HCT116 (cell line): ENCODE data around the gene PSMC6. TPM values are rescaled to one million over a fixed set of nuclear protein-coding genes. Genes with fewer than 3 reads are reported as not detected.

Experiments
- ATAC-seq: fragments of 200-7000 bp; cut with Tn5 transposase; 2 replicates; pipeline ENCODE4 v1.9.1; 2020; ENCODE audit warnings: mild to moderate bottlenecking, moderate library complexity
- BruUV-seq: library from RNA; stranded (reverse); fragments of 400-500 nt; replicated peaks from 2 replicates; lab custom pipeline; 2021; lab: Mats Ljungman, UMichigan
- CTCF ChIA-PET: fragments of 300-600 bp; sonication (Branson Sonifier 250); formaldehyde crosslinking; loops from one replicate; lab custom pipeline; 2021; ENCODE audit warnings: antibody characterized with exemption; lab: Charles Lee
- POLR2A ChIA-PET: fragments of 300-600, 350-600 bp; sonication (Branson Sonifier 250); formaldehyde crosslinking; loops from one replicate; lab custom pipeline; 2021; ENCODE audit warnings: antibody characterized with exemption; lab: Charles Lee
- RAD21 ChIA-PET, 2 experiments: fragments of 300-600 bp; sonication (Branson Sonifier 250); formaldehyde crosslinking; loops; one replicate each; lab custom pipeline; 2023; ENCODE audit warnings: low total read pairs in 2 of 2; ENCODE audit not compliant: uncharacterized antibody in 2 of 2, unreplicated experiment in 2 of 2, low non-redundant PET in 1 of 2; lab: Charles Lee
- DNase-seq: peaks from one replicate; pipeline ENCODE4 v3.0.0-alpha.2; 2010; ENCODE audit warnings: low read depth, low spot score
- H2AFZ ChIP-seq: fragments of 200-600 bp; shearing (Covaris generic), sonication (generic); 2 replicates; pipeline ENCODE4 v1.6.1; 2017; ENCODE audit warnings: low read depth, mixed run types, mixed read lengths, antibody characterized with exemption, low read length; ENCODE audit not compliant: poor library complexity, severe bottlenecking
- H3K27ac ChIP-seq: 2 replicates; pipeline ENCODE4 v1.5.1; 2012; ENCODE audit warnings: low read depth, low read length
- H3K27me3 ChIP-seq: fragments of 200-600 bp; sonication (generic); 2 replicates; pipeline ENCODE4 v1.6.1; 2016; ENCODE audit warnings: mixed run types, low read length, mixed read lengths; ENCODE audit not compliant: insufficient read depth
- H3K36me3 ChIP-seq, 2 experiments: fragments of 200-500 bp in 1 of 2; fragments of 200-600 bp in 1 of 2; sonication (Bioruptor generic) in 1 of 2; sonication (generic) in 1 of 2; 2 replicates each; pipeline versions ENCODE4 v1.5.1 to v1.6.1; 2014 to 2016; ENCODE audit warnings: low read length in 2 of 2, inconsistent platforms in 1 of 2, mixed read lengths in 1 of 2, mixed run types in 1 of 2; ENCODE audit not compliant: insufficient read depth in 2 of 2, control insufficient read depth in 1 of 2
- H3K4me1 ChIP-seq, 2 experiments: fragments of 200-600 bp in 1 of 2; sonication (generic) in 1 of 2; 2 replicates each; pipeline versions ENCODE4 v1.5.1 to v1.6.1; 2012 to 2017; ENCODE audit warnings: low read length in 2 of 2, inconsistent platforms in 1 of 2, mild to moderate bottlenecking in 1 of 2, mixed read lengths in 1 of 2, mixed run types in 1 of 2, moderate library complexity in 1 of 2; ENCODE audit not compliant: insufficient read depth in 2 of 2, control insufficient read depth in 1 of 2
- H3K4me2 ChIP-seq: fragments of 200-600 bp; sonication (generic); 2 replicates; pipeline ENCODE4 v1.6.1; 2017; ENCODE audit warnings: mixed run types, low read length, mixed read lengths
- H3K4me3 ChIP-seq, 2 experiments: fragments of 200-600 bp in 1 of 2; sonication (generic) in 1 of 2; replicated peaks in 1 of 2; 2 replicates each; pipeline ENCODE4 v1.5.1; 2011 to 2016; ENCODE audit warnings: low read length in 2 of 2, control low read depth in 1 of 2, low read depth in 1 of 2, mild to moderate bottlenecking in 1 of 2, mixed read lengths in 1 of 2, mixed run types in 1 of 2
- H3K79me2 ChIP-seq: fragments of 200-600 bp; sonication (generic); 2 replicates; pipeline ENCODE4 v1.6.1; 2017; ENCODE audit warnings: mild to moderate bottlenecking, mixed run types, low read length, moderate library complexity, mixed read lengths; ENCODE audit not compliant: insufficient read depth
- H3K9ac ChIP-seq: fragments of 200-600 bp; sonication (generic); 2 replicates; pipeline ENCODE4 v1.6.1; 2016; ENCODE audit warnings: low read length, mixed read lengths
- H3K9me2 ChIP-seq: fragments of 200-600 bp; sonication (generic), shearing (Covaris generic); 2 replicates; pipeline ENCODE4 v1.6.1; 2017; ENCODE audit warnings: mixed run types, mild to moderate bottlenecking, moderate library complexity; ENCODE audit not compliant: insufficient read depth
- H3K9me3 ChIP-seq, 2 experiments: fragments of 200-500 bp in 1 of 2; fragments of 200-600 bp in 1 of 2; sonication (Bioruptor generic) in 1 of 2; sonication (generic) in 1 of 2; 2 replicates each; pipeline ENCODE4 v1.6.1; 2014 to 2017; ENCODE audit warnings: low read length in 2 of 2, mixed read lengths in 2 of 2, inconsistent platforms in 1 of 2, low read depth in 1 of 2, mild to moderate bottlenecking in 1 of 2, mixed run types in 1 of 2, moderate library complexity in 1 of 2; ENCODE audit not compliant: control insufficient read depth in 1 of 2, insufficient read depth in 1 of 2
- H4K20me1 ChIP-seq: fragments of 200-600 bp; sonication (generic), shearing (Covaris generic); 2 replicates; pipeline ENCODE4 v1.6.1; 2017; ENCODE audit warnings: mixed run types, mild to moderate bottlenecking, moderate library complexity; ENCODE audit not compliant: insufficient read depth
- CBX3 ChIP-seq: IDR thresholded peaks from 2 replicates; pipeline ENCODE4 v1.6.1; 2012; ENCODE audit warnings: low read depth
- CEBPB ChIP-seq: IDR thresholded peaks from 2 replicates; pipeline ENCODE4 v1.6.1; 2012; ENCODE audit warnings: low read depth
- EGR1 ChIP-seq: IDR thresholded peaks from 2 replicates; pipeline ENCODE4 v1.6.1; 2012; ENCODE audit warnings: low read depth
- ELF1 ChIP-seq: IDR thresholded peaks from 2 replicates; pipeline ENCODE4 v1.6.1; 2012; ENCODE audit warnings: low read depth, borderline replicate concordance
- EZH2 ChIP-seq: fragments of 200-600 bp; sonication (generic); IDR thresholded peaks from 2 replicates; pipeline ENCODE4 v1.6.1; 2017; ENCODE audit warnings: antibody characterized with exemption, mixed run types
- FOSL1 ChIP-seq: IDR thresholded peaks from 2 replicates; pipeline ENCODE4 v1.6.1; 2012; ENCODE audit warnings: low read depth
- POLR2A ChIP-seq: IDR thresholded peaks from 2 replicates; pipeline ENCODE4 v1.7.0; 2011; ENCODE audit warnings: borderline replicate concordance; ENCODE audit not compliant: insufficient read depth, insufficient read length; ENCODE audit errors: extremely low read depth
- SIN3A ChIP-seq: IDR thresholded peaks from 2 replicates; pipeline ENCODE4 v1.6.1; 2012; ENCODE audit warnings: low read depth
- SRF ChIP-seq: IDR thresholded peaks from 2 replicates; pipeline ENCODE4 v1.6.1; 2012; ENCODE audit warnings: low read depth
- YY1 ChIP-seq: IDR thresholded peaks from 2 replicates; pipeline ENCODE4 v1.6.1; 2011; ENCODE audit warnings: low read length, low read depth, moderate library complexity, mild to moderate bottlenecking; ENCODE audit not compliant: insufficient replicate concordance; ENCODE audit errors: extremely low read depth
- ZFX ChIP-seq: fragments of 450-650 bp; IDR thresholded peaks from 2 replicates; pipeline ENCODE4 v1.6.1; 2017
- ZNF274 ChIP-seq: fragments of 200-500 bp; sonication (Bioruptor generic); IDR thresholded peaks from 2 replicates; pipeline ENCODE4 v1.6.1; 2014; ENCODE audit warnings: mild to moderate bottlenecking, low read depth, low read length, inconsistent platforms
- intact Hi-C: fragments of 100-400 bp; cut with micrococcal nuclease; formaldehyde crosslinking; loops from 2 replicates; pipeline ENCODE4 v1.10.0; 2022
- total RNA-seq: library from RNA; stranded (reverse); gene quantifications from one replicate; pipeline ENCODE4 v1.2.1, GENCODE V29; 2021; ENCODE audit not compliant: unreplicated experiment
- TF ChIP-seq, protein P1 (sequence below): IDR thresholded peaks from 2 replicates; pipeline ENCODE4 v1.6.1; 2011; ENCODE audit warnings: mild to moderate bottlenecking, low read length, moderate library complexity; ENCODE audit not compliant: insufficient replicate concordance; ENCODE audit errors: extremely low read depth
- TF ChIP-seq, protein P2 (sequence below): IDR thresholded peaks from 2 replicates; pipeline ENCODE4 v1.6.1; 2012
- TF ChIP-seq, protein P3 (sequence below): IDR thresholded peaks from 2 replicates; pipeline ENCODE4 v1.6.1; 2012
- TF ChIP-seq, protein P4 (sequence below): IDR thresholded peaks from 2 replicates; pipeline ENCODE4 v1.6.1; 2012; ENCODE audit warnings: low read depth

PSMC6 gene
- total RNA-seq, 1 experiment from 2014 or later: 71.7 TPM

DNA sequence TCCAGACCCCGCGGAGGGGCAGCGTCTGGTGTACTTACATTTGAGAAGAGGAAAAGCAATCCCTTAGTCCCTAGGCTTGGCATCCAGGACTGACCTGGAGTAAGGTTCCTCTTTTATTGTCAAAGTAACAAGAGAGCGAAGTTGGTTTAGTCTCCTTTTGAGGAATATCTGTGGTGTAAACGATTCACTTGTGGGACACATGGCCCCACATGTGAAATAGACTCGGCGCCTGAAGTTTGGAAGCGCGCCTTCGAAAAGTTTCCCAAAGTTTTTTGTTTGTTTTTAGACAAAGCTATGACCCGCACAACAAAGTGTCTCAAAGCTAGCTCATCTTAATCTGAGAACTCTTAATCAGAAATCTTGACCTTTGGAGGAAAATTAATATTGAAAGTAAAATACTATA is 23.7 kb downstream of the PSMC6 start:
- Histone ChIP-seq H4K20me1 (peaks cover 11% of the 10 kb centered on the region; the same call in 1 of the 2 replicates), H3K9me2 (no peaks in the 10 kb centered on the region), H3K4me3 (peak overlapping the region; percentile 96), H2AFZ (peak overlapping the region; percentile 53), H3K79me2 (peaks cover 22% of the 10 kb centered on the region), H3K27ac (peak overlapping the region; percentile 73), H3K4me1 (peaks cover 6 to 14% of the 10 kb centered on the region in 2 experiments), H3K27me3 (no peaks in the 10 kb centered on the region), H3K9ac (peak overlapping the region; percentile 95), H3K4me2 (peak overlapping the region; percentile 79), H3K9me3 (no peaks in the 10 kb centered on the region), H3K36me3 (peaks cover 11 to 18% of the 10 kb centered on the region in 2 experiments; a peak in 3 of 4 replicates)
- POLR2A ChIA-PET: interaction anchor here (1.0 kb wide), 1 partner anchor 11 kb away, joined by 6 read pairs; no protein-coding TSS in a partner anchor
- CTCF ChIA-PET: no interaction called here
- ATAC-seq (no peak), DNase-seq (no peak)
- RAD21 ChIA-PET: no interaction called here
- no peak for TF ChIP-seq SRF
- TF ChIP-seq, protein P1, sequence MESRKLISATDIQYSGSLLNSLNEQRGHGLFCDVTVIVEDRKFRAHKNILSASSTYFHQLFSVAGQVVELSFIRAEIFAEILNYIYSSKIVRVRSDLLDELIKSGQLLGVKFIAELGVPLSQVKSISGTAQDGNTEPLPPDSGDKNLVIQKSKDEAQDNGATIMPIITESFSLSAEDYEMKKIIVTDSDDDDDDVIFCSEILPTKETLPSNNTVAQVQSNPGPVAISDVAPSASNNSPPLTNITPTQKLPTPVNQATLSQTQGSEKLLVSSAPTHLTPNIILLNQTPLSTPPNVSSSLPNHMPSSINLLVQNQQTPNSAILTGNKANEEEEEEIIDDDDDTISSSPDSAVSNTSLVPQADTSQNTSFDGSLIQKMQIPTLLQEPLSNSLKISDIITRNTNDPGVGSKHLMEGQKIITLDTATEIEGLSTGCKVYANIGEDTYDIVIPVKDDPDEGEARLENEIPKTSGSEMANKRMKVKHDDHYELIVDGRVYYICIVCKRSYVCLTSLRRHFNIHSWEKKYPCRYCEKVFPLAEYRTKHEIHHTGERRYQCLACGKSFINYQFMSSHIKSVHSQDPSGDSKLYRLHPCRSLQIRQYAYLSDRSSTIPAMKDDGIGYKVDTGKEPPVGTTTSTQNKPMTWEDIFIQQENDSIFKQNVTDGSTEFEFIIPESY: no peak
- BruUV-seq: no TSS peak
- intact Hi-C loops: no loop called here

DNA sequence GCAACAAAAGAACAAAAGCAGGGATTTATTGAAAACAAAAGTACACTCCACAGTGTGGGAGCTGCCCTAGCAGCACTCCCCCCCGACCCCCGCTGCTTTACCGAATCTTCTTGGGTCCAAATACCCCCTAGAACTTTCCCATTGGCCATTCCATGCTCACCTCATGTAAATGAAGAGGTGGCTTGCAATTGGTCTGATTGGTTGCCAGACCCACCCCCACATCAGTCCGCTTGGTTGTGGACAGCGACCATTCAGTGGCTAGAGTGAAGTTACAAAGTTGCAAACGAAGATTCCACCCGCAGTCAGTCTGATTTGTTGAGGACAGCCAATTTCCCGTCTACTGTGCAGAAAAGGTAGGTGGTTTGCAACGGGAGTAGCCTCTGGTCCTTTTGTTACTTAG is 26.8 kb downstream of the PSMC6 start:
- H3K79me2 ChIP-seq: peaks cover 35% of the 10 kb centered on the region
- peaks cover under 1 to 3% of the 10 kb centered on the region in 2 experiments; a peak in 1 of 4 replicates for H3K36me3 ChIP-seq
- no peak overlapping the region for H3K27ac ChIP-seq
- no peaks in the 10 kb centered on the region for H3K27me3 ChIP-seq
- peaks cover 6 to 14% of the 10 kb centered on the region in 2 experiments for H3K4me1 ChIP-seq
- no peaks in the 10 kb centered on the region for H3K9me3 ChIP-seq
- no peak overlapping the region for H3K4me3 ChIP-seq
- intact Hi-C loops: no loop called here
- no peak overlapping the region for H2AFZ ChIP-seq
- H4K20me1 ChIP-seq: 0 out of 2 replicates have a peak, but pooled peaks cover 2% of the 10 kb centered on the region
- RAD21 ChIA-PET: no interaction called here
- CTCF ChIA-PET: no interaction called here
- no peak overlapping the region for H3K9ac ChIP-seq
- no peak for DNase-seq
- POLR2A ChIA-PET: interaction anchor here (0.5 kb wide), 1 partner anchor 78 kb away, joined by 3 read pairs; no protein-coding TSS in a partner anchor
- BruUV-seq: no TSS peak
- ATAC-seq: no peak
- no peak overlapping the region for H3K4me2 ChIP-seq
- H3K9me2 ChIP-seq: no peaks in the 10 kb centered on the region
- TF ChIP-seq POLR2A (no peak), ZNF274 (no peak), CBX3 (no peak), ELF1 (no peak), EZH2 (no peak), EGR1 (no peak), ZFX (no peak), FOSL1 (no peak), CEBPB (no peak), YY1 (no peak), SRF (no peak), SIN3A (no peak)
- TF ChIP-seq, protein P2, sequence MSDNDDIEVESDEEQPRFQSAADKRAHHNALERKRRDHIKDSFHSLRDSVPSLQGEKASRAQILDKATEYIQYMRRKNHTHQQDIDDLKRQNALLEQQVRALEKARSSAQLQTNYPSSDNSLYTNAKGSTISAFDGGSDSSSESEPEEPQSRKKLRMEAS: no peak
- TF ChIP-seq, protein P3, sequence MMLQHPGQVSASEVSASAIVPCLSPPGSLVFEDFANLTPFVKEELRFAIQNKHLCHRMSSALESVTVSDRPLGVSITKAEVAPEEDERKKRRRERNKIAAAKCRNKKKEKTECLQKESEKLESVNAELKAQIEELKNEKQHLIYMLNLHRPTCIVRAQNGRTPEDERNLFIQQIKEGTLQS: no peak
- TF ChIP-seq, protein P4, sequence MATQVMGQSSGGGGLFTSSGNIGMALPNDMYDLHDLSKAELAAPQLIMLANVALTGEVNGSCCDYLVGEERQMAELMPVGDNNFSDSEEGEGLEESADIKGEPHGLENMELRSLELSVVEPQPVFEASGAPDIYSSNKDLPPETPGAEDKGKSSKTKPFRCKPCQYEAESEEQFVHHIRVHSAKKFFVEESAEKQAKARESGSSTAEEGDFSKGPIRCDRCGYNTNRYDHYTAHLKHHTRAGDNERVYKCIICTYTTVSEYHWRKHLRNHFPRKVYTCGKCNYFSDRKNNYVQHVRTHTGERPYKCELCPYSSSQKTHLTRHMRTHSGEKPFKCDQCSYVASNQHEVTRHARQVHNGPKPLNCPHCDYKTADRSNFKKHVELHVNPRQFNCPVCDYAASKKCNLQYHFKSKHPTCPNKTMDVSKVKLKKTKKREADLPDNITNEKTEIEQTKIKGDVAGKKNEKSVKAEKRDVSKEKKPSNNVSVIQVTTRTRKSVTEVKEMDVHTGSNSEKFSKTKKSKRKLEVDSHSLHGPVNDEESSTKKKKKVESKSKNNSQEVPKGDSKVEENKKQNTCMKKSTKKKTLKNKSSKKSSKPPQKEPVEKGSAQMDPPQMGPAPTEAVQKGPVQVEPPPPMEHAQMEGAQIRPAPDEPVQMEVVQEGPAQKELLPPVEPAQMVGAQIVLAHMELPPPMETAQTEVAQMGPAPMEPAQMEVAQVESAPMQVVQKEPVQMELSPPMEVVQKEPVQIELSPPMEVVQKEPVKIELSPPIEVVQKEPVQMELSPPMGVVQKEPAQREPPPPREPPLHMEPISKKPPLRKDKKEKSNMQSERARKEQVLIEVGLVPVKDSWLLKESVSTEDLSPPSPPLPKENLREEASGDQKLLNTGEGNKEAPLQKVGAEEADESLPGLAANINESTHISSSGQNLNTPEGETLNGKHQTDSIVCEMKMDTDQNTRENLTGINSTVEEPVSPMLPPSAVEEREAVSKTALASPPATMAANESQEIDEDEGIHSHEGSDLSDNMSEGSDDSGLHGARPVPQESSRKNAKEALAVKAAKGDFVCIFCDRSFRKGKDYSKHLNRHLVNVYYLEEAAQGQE: no peak
- TF ChIP-seq, all 23 proteins: peak for 0
